ENCODE measurements around the gene FLRT2.
A peak's percentile ranks its signal among the peaks of the same experiment; 100 is the strongest.

The FLRT2 gene

GRCh38 chr14:85564841-85565527 lies 35.0 kb downstream of the FLRT2 start:
- no peak for FAIRE-seq

GRCh38 chr14:85565862-85566296 lies 35.9 kb downstream of the FLRT2 start:
- FAIRE-seq (no peak), DNase-seq (ENCODE audit: low spot score) (peak; percentile 30)

More at GRCh38 chr14:85564841-85565527, 35.0 kb downstream of the FLRT2 start:
- no peak for DNase-seq (ENCODE audit: low spot score)

GRCh38 chr14:85566603-85567002 lies 36.7 kb downstream of the FLRT2 start:
- FAIRE-seq, result no peak
- DNase-seq (ENCODE audit: low spot score), result peak; percentile 9

- FAIRE-seq (no peak), DNase-seq (ENCODE audit: low spot score) (no peak)
Observed at GRCh38 chr14:85572011-85572410, 42.1 kb downstream of the FLRT2 start.

GRCh38 chr14:85572845-85573244 lies 42.9 kb downstream of the FLRT2 start:
- FAIRE-seq (peak; percentile 85), DNase-seq (ENCODE audit: low spot score) (peak; percentile 83)

- DNase-seq (ENCODE audit: low spot score) (peak; percentile 34), FAIRE-seq (no peak)
Observed at GRCh38 chr14:85573406-85573805, 43.5 kb downstream of the FLRT2 start.

GRCh38 chr14:85574853-85575616 lies 45.1 kb downstream of the FLRT2 start:
- DNase-seq (ENCODE audit: low spot score) (no peak), FAIRE-seq (no peak)

GRCh38 chr14:85575617-85575898 lies 45.6 kb downstream of the FLRT2 start:
- no peak for FAIRE-seq
- no peak for DNase-seq (ENCODE audit: low spot score)

GRCh38 chr14:85576218-85576617 lies 46.3 kb downstream of the FLRT2 start:
- DNase-seq (ENCODE audit: low spot score) (no peak), FAIRE-seq (no peak)

GRCh38 chr14:85576848-85577542 lies 47.1 kb downstream of the FLRT2 start:
- no peak for FAIRE-seq
- no peak for DNase-seq (ENCODE audit: low spot score)

GRCh38 chr14:85577543-85578114 lies 47.7 kb downstream of the FLRT2 start:
- DNase-seq (ENCODE audit: low spot score) (no peak), FAIRE-seq (no peak)

- DNase-seq (ENCODE audit: low spot score) (no peak), FAIRE-seq (no peak)
Observed at GRCh38 chr14:85578357-85578756, 48.4 kb downstream of the FLRT2 start.

- DNase-seq (ENCODE audit: low spot score) (no peak), FAIRE-seq (no peak)
Observed at GRCh38 chr14:85578930-85579329, 49.0 kb downstream of the FLRT2 start.

GRCh38 chr14:85579942-85580341 lies 50.0 kb downstream of the FLRT2 start:
- no peak for DNase-seq (ENCODE audit: low spot score)
- no peak for FAIRE-seq

- DNase-seq (ENCODE audit: low spot score) (no peak), FAIRE-seq (no peak)
Observed at GRCh38 chr14:85580536-85581140, 50.7 kb downstream of the FLRT2 start.

- no peak for DNase-seq (ENCODE audit: low spot score)
- FAIRE-seq, result no peak
Observed at GRCh38 chr14:85581691-85582090, 51.7 kb downstream of the FLRT2 start.

GRCh38 chr14:85583380-85583779 lies 53.4 kb downstream of the FLRT2 start:
- FAIRE-seq (no peak), DNase-seq (ENCODE audit: low spot score) (no peak)

GRCh38 chr14:85584481-85584880 lies 54.5 kb downstream of the FLRT2 start:
- FAIRE-seq (no peak), DNase-seq (ENCODE audit: low spot score) (no peak)

- FAIRE-seq (peak; percentile 49), DNase-seq (ENCODE audit: low spot score) (peak; percentile 63)
Observed at GRCh38 chr14:85587151-85587711, 57.3 kb downstream of the FLRT2 start.

- FAIRE-seq, result no peak
Observed at GRCh38 chr14:85590784-85591183, 60.8 kb downstream of the FLRT2 start.

GRCh38 chr14:85594217-85594616 lies 64.3 kb downstream of the FLRT2 start:
- FAIRE-seq (no peak), DNase-seq (ENCODE audit: low spot score) (no peak)

More at GRCh38 chr14:85590784-85591183, 60.8 kb downstream of the FLRT2 start:
- peak; percentile 30 for DNase-seq (ENCODE audit: low spot score)
